Measurements from ENCODE around the gene PUS1.

DNA sequence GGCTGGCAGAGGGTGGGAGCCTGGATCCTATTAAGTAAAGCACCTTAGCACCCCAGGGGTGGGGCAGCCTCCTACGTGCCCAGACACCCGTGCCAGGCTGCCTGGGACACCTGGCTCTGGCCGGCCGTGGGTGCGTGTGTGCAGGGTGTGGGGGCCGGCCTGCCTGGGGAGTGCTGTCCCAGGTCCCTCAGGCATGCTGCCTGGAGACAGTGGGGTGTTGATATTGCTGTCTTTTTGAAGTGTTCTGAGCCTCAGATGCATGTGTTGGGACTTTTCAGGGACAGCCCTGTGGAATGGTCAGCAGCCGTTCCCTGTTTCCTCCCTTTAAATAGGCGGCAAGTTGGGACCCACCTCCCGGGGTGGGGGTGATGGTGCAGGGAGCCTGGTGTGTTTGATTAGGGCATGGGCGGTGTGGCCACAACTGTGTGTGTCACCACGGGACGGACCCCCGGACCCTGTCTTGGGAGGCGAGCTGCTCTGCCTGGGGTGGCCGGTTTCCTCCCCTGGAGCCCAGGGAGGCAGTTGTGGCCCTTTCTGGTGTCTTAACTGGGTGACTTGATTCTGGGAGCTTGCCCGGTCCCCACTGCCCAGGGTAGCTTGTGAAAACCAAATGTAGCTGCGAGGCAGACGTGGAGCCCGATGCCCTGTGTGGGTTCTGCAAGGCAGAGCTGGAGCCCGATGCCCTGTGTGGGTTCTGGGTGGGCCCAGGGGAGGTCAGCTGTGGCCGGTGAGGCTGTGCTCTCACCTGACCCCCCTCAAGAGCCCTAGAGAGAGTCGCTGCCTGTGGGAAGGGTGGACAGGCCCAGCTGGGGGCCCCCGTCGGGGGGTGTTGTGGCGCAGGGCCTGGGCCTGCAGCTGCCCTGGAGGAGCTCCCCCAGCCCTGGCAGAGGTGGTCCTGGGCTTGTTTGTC, 26.5 kb upstream of the PUS1 start:
- TF ChIP-seq CHD1 (IDR thresholded peaks at IDR 0.05; ENCODE audit: low read depth, low read length), result no peak
- no peak for TF ChIP-seq HDAC6 (IDR thresholded peaks at IDR 0.05; ENCODE audit: unreplicated experiment)

Measured in GM12878 (cell line).